H1 (cell line): ENCODE results near the gene PHC2. TPM values are rescaled to one million over a fixed set of nuclear protein-coding genes. Genes with fewer than 3 reads are reported as not detected.

ENCODE experiments used
- CREB1 ChIP-seq: IDR thresholded peaks from 2 replicates; pipeline ENCODE4 v1.6.1; 2012; ENCODE audit warnings: inconsistent platforms
- EZH2 ChIP-seq: fragments of 200-600 bp; sonication (generic); IDR thresholded peaks from 2 replicates; pipeline ENCODE4 v1.7.1; 2012; ENCODE audit warnings: low read depth, mild to moderate bottlenecking, moderate library complexity, low read length, inconsistent platforms; ENCODE audit not compliant: severe bottlenecking
- SAP30 ChIP-seq: fragments of 300-600 bp; sonication (generic); IDR thresholded peaks from 2 replicates; pipeline ENCODE4 v1.7.1; 2012; ENCODE audit warnings: low read length, moderate library complexity, mild to moderate bottlenecking, inconsistent platforms; ENCODE audit not compliant: insufficient read depth, insufficient replicate concordance
- SP1 ChIP-seq: IDR thresholded peaks from 2 replicates; pipeline ENCODE4 v1.6.1; 2011; ENCODE audit warnings: low read depth, low read length
- polyA plus RNA-seq, 7 experiments: library from polyadenylated mRNA; depleted of rRNA in 3 of 7; stranded (reverse) in 5 of 7; unstranded in 2 of 7; fragments of >200 nt in 5 of 7; fragments of 200-250 nt in 2 of 7; gene quantifications; 1 replicate in 5 of 7; 2 replicates in 1 of 7; 4 replicates in 1 of 7; pipeline versions ENCODE4 v1.2.1 to v1.2.3, GENCODE V29; 2011 to 2013; ENCODE audit warnings: missing spikeins in 2 of 7, mixed read lengths in 2 of 7
- total RNA-seq: library from RNA; stranded (reverse); fragmentation: NEBNext Ultra II Directional; extraction: Animal tissue kit (Norgen Biotek cat#: 25700); gene quantifications from 2 replicates; pipeline ENCODE4 v1.2.1, GENCODE V29; 2021

PHC2 gene
- total and polyA plus RNA-seq, 2 of the 8 experiments (the other 6 are each of a cell fraction or from before 2014, with no cell fraction given), result 5.6 to 14.2 TPM

GRCh38 chr1:33339413-33339812 lies 91.5 kb downstream of the PHC2 start (continued):
- TF ChIP-seq SAP30 (no peak), CREB1 (no peak), EZH2 (no peak), SP1 (no peak)
